ENCODE data around the gene COL4A4. TPM values are rescaled to one million over a fixed set of nuclear protein-coding genes. Genes with fewer than 3 reads are reported as not detected.

Gene COL4A4
- total and polyA plus RNA-seq, 2 donors (not counting 3 experiments of a cell fraction or from before 2014, with no cell fraction given) = not detected

DNA sequence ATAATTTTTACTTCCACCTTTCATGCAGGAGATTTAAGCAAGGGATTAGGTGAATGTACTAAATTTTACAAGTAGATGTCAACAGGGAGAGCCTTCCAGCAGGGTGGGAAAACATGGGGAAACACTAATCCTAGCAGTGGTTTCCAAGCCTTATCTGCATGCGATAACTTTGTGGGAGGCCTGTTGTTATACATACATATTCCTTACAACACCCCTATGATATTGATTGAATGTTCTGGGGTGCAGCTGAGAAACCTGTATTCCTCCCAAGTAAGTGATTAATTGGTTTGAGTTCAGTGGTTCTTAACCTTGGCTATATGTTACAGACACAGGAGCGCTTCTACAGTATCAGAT lies 65.9 kb downstream of the COL4A4 start:
- Histone ChIP-seq H3K9me1 (replicated peaks; ENCODE audit: control insufficient read depth, extremely low read depth, insufficient read depth, low read length) (no peaks in the 10 kb centered on the region), H3K9ac (replicated peaks; ENCODE audit: extremely low read depth, insufficient read depth, low read length) (no peak overlapping the region), H4K20me1 (replicated peaks; ENCODE audit: control insufficient read depth, extremely low read depth, insufficient read depth, low read length) (no peaks in the 10 kb centered on the region), H3K9me3 (replicated peaks; ENCODE audit: control insufficient read depth, insufficient read depth, low read length) (no peaks in the 10 kb centered on the region), H3K27ac (ENCODE audit: insufficient read depth, low read depth, low read length) (no peak overlapping the region), H3K4me2 (ENCODE audit: insufficient read depth, low read length) (no peak overlapping the region), H2AFZ (ENCODE audit: low read depth, low read length) (no peak overlapping the region), H3K4me1 (ENCODE audit: control insufficient read depth, extremely low read depth, insufficient read depth, low read length) (no peaks in the 10 kb centered on the region), H3K27me3 (ENCODE audit: control insufficient read depth in 2 of 2, insufficient read depth in 2 of 2, low read length in 2 of 2) (no peaks in the 10 kb centered on the region), H3K4me3 (replicated peaks in 1 of 3; ENCODE audit: insufficient read depth in 1 of 3, low read depth in 1 of 3, low read length in 3 of 3) (no peak overlapping the region), H3K79me2 (ENCODE audit: control insufficient read depth, insufficient read depth, low read length) (no peaks in the 10 kb centered on the region), H3K36me3 (ENCODE audit: control insufficient read depth in 2 of 2, extremely low read depth in 1 of 2, insufficient read depth in 2 of 2, low read length in 2 of 2) (no peaks in the 10 kb centered on the region)
- POLR2A ChIA-PET = no interaction called here
- no TSS peak for BruUV-seq (replicated peaks)
- CTCF ChIA-PET = no interaction called here
- dilution Hi-C loops (cut with MboI; ENCODE audit: extremely low pct_ligation_motif_present, low sequenced_read_pairs) (no loop called here), intact Hi-C loops (cut with micrococcal nuclease) (no loop called here)
- no peak for DNase-seq (ENCODE audit: low read depth, low spot score)
- FAIRE-seq = no peak
- TF ChIP-seq EZH2 (IDR thresholded peaks at IDR 0.05; ENCODE audit: borderline replicate concordance, low read depth, low read length, severe bottlenecking) = no peak
- TF ChIP-seq GATA2 (IDR thresholded peaks at IDR 0.05; ENCODE audit: insufficient read depth, insufficient read length, low read depth, low read length) = no peak
- TF ChIP-seq, protein P1, sequence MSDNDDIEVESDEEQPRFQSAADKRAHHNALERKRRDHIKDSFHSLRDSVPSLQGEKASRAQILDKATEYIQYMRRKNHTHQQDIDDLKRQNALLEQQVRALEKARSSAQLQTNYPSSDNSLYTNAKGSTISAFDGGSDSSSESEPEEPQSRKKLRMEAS (IDR thresholded peaks at IDR 0.05; ENCODE audit: insufficient read depth, insufficient read length) = no peak
- TF ChIP-seq JUN (IDR thresholded peaks at IDR 0.05; ENCODE audit: borderline replicate concordance, insufficient read depth, insufficient read length, low read depth) = no peak
- no peak for TF ChIP-seq POLR2AphosphoS5 (IDR thresholded peaks at IDR 0.05; ENCODE audit: insufficient read depth, low read depth, low read length)
- no peak for TF ChIP-seq MYC (IDR thresholded peaks at IDR 0.05; ENCODE audit: low read depth, low read length)
- TF ChIP-seq POLR2A (IDR thresholded peaks at IDR 0.05; ENCODE audit: low read depth, low read length) = no peak
- TF ChIP-seq FOS (IDR thresholded peaks at IDR 0.05; ENCODE audit: borderline replicate concordance, insufficient read depth, low read length) = no peak
- TF ChIP-seq, protein P2, sequence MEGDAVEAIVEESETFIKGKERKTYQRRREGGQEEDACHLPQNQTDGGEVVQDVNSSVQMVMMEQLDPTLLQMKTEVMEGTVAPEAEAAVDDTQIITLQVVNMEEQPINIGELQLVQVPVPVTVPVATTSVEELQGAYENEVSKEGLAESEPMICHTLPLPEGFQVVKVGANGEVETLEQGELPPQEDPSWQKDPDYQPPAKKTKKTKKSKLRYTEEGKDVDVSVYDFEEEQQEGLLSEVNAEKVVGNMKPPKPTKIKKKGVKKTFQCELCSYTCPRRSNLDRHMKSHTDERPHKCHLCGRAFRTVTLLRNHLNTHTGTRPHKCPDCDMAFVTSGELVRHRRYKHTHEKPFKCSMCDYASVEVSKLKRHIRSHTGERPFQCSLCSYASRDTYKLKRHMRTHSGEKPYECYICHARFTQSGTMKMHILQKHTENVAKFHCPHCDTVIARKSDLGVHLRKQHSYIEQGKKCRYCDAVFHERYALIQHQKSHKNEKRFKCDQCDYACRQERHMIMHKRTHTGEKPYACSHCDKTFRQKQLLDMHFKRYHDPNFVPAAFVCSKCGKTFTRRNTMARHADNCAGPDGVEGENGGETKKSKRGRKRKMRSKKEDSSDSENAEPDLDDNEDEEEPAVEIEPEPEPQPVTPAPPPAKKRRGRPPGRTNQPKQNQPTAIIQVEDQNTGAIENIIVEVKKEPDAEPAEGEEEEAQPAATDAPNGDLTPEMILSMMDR (IDR thresholded peaks at IDR 0.05; ENCODE audit: extremely low read depth in 1 of 2, insufficient read depth in 1 of 2, low read depth in 1 of 2, low read length in 2 of 2) = no peak
